Ovary (tissue), 9 donors: Measurements from ENCODE around the gene NACAD. TPM values are rescaled to one million over a fixed set of nuclear protein-coding genes. Genes with fewer than 3 reads are reported as not detected.
A peak's percentile ranks its signal among the peaks of the same experiment; 100 is the strongest.

Experiments
- DNase-seq, 5 donors: peaks; one replicate each; pipeline ENCODE4 v3.0.0-alpha.2; 2019 to 2020
- H3K27ac ChIP-seq, 2 donors: fragments of 200-600 bp; one replicate each; pipeline versions ENCODE4 v1.5.1 to v1.8.0; 2019 to 2022
- H3K27me3 ChIP-seq: fragments of 200-600 bp; one replicate; pipeline ENCODE4 v1.8.0; 2022
- H3K36me3 ChIP-seq: fragments of 200-600 bp; sonication (generic); one replicate; pipeline ENCODE4 v1.5.1; 2019
- H3K4me1 ChIP-seq: one replicate; pipeline ENCODE4 v1.8.1; 2013; ENCODE audit warnings: mild to moderate bottlenecking, moderate library complexity; ENCODE audit not compliant: insufficient read depth
- H3K4me3 ChIP-seq: fragments of 200-600 bp; sonication (generic); one replicate; pipeline ENCODE4 v1.5.1; 2017
- H3K9me3 ChIP-seq, 2 donors: fragments of 200-600 bp in 1 of 2; sonication (generic) in 1 of 2; one replicate each; pipeline versions ENCODE4 v1.5.1 to v1.8.1; 2013 to 2019; ENCODE audit warnings: mild to moderate bottlenecking in 1 of 2, moderate library complexity in 1 of 2
- EP300 ChIP-seq: sonication (generic); formaldehyde crosslinking; IDR thresholded peaks from one replicate; pipeline ENCODE4 v1.6.1; 2017; ENCODE audit warnings: antibody characterized with exemption
- POLR2A ChIP-seq: fragments of 450-650 bp; IDR thresholded peaks from one replicate; pipeline ENCODE4 v1.6.1; 2017; ENCODE audit warnings: antibody characterized with exemption, mild to moderate bottlenecking, moderate library complexity
- WGBS, 3 donors: extraction: QIAGEN DNeasy Blood & Tissue Kit in 1 of 3; methylation state at CpG; one replicate each; pipeline versions ENCODE4 v1.1.5 to v1.1.7; 2013 to 2017; 5-methylcytosine and 5-hydroxymethylcytosine counted together
- intact Hi-C, 4 donors: fragments of 100-400 bp; cut with DNase I; formaldehyde crosslinking; loops; one replicate each; pipeline versions ENCODE4 v1.11.0 to v1.15.1; 2022 to 2023
- polyA plus RNA-seq, 2 donors: library from polyadenylated mRNA; stranded (reverse); fragments of 200-250 nt in 1 of 2; fragments of 350-450 nt in 1 of 2; fragmentation: Illumina TruSeq in 1 of 2; extraction: RNeasy Lipid Tissue Mini Kit (QIAGEN cat#74804) in 1 of 2; gene quantifications; one replicate each; pipeline ENCODE4 v1.2.3, GENCODE V29; 2013 to 2014
- total RNA-seq, 7 donors: library from RNA; depleted of rRNA in 2 of 7; stranded (reverse); fragments of >200 nt in 2 of 7; fragmentation: NEBNext Ultra II Directional in 3 of 7; extraction: Animal tissue kit (Norgen Biotek cat#: 25700) in 3 of 7; gene quantifications; one replicate each; pipeline versions ENCODE4 v1.1.0 to v1.2.4, GENCODE V29; 2016 to 2023
- TF ChIP-seq, protein P1 (sequence below), 3 donors: fragments of 450-650 bp in 2 of 3; fragments of 200-600 bp in 1 of 3; IDR thresholded peaks; one replicate each; pipeline versions ENCODE4 v1.5.1 to v1.8.0; 2016 to 2022; ENCODE audit warnings: antibody characterized with exemption in 3 of 3, mild to moderate bottlenecking in 1 of 3
- donor health status: DM: no; HTN: no; CAD: no; lungs with moderate emphysema.
- donor health status: DM: no; HTN: no; CAD: no.
- donor health status: Bipolar disorder and iron deficiency.
- donor health status: DM: yes; HTN: yes; CAD: no.
- donor health status: DM: no; HTN: no; CAD: no.
- donor health status: DM: yes; HTN: yes; CAD: no.

Gene NACAD
- total and polyA plus RNA-seq, 9 donors = 4.1 to 24.1 (median 11.0) TPM

DNA sequence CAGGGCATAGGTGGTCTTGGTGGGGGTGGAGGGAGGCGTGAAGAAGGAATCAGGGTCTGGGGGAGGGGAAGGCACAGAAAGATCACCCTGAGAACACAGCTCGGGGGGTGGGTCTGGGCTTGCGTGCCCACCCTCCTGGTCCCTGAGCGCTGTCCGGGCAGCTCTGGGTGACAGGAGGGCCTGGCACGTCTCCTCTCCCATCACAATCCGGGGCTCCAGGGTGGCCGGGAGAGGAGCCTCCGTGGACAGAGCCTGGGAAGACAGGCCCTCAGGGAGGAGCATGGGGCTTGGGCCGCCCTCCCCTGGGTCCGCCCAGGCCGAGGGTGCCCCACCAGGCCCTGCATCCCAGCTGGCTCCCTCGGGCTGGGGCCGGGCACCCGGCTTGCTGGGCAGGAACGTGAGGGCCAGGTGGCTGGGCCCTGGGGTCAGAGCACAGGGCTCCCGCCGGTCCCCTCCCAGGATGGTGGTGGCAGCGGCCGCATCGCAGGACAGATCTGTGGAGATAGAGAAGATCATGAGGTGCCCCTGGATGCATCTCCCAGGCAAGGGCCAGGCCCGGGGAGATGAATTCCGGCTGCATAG is 3.1 kb downstream of the NACAD start:
- peak in 1 of 5 donors; percentile 31 for DNase-seq
- no peaks in the 10 kb centered on the region for H3K9me3 ChIP-seq
- no peaks in the 10 kb centered on the region for H3K27me3 ChIP-seq
- H3K4me1 ChIP-seq = peaks cover 6% of the 10 kb centered on the region
- no peak for TF ChIP-seq EP300
- intact Hi-C loops = no loop called here
- H3K4me3 ChIP-seq = no peak overlapping the region
- no peak overlapping the region for H3K27ac ChIP-seq
- no peaks in the 10 kb centered on the region for H3K36me3 ChIP-seq
- WGBS, 3 donors = 83 to 87% (median 85%) methylated on average over 22 to 23 of the region's 23 CpGs

DNA sequence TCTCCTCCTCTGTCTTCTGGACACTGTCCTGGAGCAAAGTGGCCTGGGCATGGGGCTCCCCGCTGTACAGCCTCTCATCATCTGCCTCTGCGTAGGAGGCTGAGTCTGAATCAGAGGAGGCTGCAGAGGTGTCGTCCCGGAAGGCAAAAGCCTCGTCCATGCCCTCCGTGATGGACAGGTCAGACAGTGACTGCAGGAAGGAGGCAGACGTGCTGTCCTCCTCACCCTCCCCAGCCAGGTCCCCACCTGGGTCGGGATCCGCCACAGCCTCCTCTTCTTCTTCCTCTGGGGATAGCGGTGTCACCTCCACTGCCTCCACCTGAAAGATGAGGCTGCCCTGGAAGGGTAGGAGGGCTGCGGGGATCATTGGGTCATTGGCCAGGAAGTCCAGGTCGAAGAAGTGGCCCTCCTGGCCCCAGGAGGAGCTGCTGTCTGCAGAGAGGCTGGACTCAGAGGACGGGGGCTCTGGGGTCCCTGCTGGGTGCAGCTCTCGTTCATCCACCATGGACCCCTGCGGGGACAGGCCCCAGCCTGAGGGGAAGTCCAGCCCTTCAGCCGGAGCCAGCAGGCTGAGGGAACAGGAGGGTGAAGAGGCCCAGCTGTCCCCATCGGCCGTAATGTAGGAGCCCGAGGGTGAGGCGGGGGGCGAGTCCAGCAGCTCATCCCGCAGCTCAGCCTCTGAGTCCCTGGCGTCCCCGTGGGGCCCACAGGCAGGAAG is 3.7 kb downstream of the NACAD start:
- TF ChIP-seq POLR2A = no peak
- TF ChIP-seq, protein P1, sequence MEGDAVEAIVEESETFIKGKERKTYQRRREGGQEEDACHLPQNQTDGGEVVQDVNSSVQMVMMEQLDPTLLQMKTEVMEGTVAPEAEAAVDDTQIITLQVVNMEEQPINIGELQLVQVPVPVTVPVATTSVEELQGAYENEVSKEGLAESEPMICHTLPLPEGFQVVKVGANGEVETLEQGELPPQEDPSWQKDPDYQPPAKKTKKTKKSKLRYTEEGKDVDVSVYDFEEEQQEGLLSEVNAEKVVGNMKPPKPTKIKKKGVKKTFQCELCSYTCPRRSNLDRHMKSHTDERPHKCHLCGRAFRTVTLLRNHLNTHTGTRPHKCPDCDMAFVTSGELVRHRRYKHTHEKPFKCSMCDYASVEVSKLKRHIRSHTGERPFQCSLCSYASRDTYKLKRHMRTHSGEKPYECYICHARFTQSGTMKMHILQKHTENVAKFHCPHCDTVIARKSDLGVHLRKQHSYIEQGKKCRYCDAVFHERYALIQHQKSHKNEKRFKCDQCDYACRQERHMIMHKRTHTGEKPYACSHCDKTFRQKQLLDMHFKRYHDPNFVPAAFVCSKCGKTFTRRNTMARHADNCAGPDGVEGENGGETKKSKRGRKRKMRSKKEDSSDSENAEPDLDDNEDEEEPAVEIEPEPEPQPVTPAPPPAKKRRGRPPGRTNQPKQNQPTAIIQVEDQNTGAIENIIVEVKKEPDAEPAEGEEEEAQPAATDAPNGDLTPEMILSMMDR (IDR thresholded peaks at IDR 0.05) = no peak
- intact Hi-C loops = no loop called here
- no peaks in the 10 kb centered on the region for H3K36me3 ChIP-seq
- H3K27me3 ChIP-seq = no peaks in the 10 kb centered on the region
- DNase-seq = peak in 1 of 5 donors; percentile 31
- 69 to 74% (median 72%) methylated on average over 24 of the region's 24 CpGs for WGBS, 3 donors
- H3K27ac ChIP-seq = no peak overlapping the region
- no peaks in the 10 kb centered on the region for H3K9me3 ChIP-seq
- H3K4me1 ChIP-seq = peaks cover 6% of the 10 kb centered on the region
- H3K4me3 ChIP-seq = no peak overlapping the region

DNA sequence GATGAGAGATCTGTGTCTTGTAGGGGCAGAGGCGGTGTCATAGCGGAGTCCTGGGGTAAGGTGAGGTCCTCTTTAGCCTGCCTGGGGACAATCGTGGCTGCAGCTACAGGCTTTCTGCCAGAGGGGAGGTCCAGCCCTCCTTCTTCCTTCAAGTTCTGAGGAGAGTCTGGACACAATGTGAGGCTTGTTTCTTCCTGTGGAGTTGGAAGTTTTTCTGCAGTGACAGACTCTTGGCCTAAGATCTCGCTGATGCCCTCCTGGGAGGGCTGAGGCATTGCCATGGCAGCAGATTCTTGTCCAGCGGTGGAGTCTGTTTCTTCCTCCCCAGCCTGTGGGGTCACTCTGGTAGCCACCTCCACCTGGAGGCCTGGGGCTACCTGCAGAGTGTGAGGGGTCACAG is 4.4 kb downstream of the NACAD start:
- peak in 1 of 5 donors; percentile 21 for DNase-seq
- WGBS, 3 donors = 69 to 77% (median 76%) methylated on average over 5 of the region's 5 CpGs
- peaks cover 6% of the 10 kb centered on the region for H3K4me1 ChIP-seq
- H3K9me3 ChIP-seq = no peaks in the 10 kb centered on the region
- intact Hi-C loops = no loop called here
- H3K36me3 ChIP-seq = no peaks in the 10 kb centered on the region
- no peak overlapping the region for H3K27ac ChIP-seq
- no peaks in the 10 kb centered on the region for H3K27me3 ChIP-seq
- no peak for TF ChIP-seq POLR2A
- no peak overlapping the region for H3K4me3 ChIP-seq

DNA sequence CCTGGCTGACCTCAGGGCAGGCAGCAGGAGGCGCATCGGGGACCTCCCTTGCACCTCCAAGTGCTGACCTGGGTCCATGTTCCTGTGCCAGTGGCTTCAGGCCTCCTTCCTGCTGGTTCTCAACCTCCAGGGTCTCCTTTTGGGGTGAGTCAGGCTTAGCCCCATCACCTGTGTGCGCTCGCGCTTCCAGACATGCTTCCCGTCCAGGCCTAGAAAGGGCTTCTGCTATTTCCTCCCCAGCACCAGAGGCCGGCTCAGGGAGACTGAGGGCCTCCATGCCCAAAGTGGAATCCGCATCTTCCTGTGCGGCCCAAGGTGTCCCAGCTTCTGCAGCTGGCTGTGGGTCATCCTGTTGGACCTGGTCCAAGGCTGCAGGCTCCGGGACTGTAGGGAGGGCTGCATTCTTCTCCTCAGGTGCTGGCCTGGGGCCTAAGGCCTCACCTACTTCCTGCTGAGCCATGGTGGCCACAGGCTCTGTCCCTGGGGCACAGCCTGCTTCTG is 5.9 kb downstream of the NACAD start:
- no peaks in the 10 kb centered on the region for H3K36me3 ChIP-seq
- H3K9me3 ChIP-seq = no peaks in the 10 kb centered on the region
- 76 to 85% (median 76%) methylated on average over 9 to 10 of the region's 10 CpGs for WGBS, 3 donors
- H3K4me1 ChIP-seq = peaks cover 3% of the 10 kb centered on the region
- intact Hi-C loops = no loop called here
- TF ChIP-seq POLR2A = no peak
- TF ChIP-seq EP300 = no peak
- TF ChIP-seq, protein P1 (IDR thresholded peaks at IDR 0.05) = no peak
- DNase-seq = peak in 1 of 5 donors; percentile 33
- no peak overlapping the region for H3K4me3 ChIP-seq
- H3K27ac ChIP-seq = no peak overlapping the region
- H3K27me3 ChIP-seq = no peaks in the 10 kb centered on the region

DNA sequence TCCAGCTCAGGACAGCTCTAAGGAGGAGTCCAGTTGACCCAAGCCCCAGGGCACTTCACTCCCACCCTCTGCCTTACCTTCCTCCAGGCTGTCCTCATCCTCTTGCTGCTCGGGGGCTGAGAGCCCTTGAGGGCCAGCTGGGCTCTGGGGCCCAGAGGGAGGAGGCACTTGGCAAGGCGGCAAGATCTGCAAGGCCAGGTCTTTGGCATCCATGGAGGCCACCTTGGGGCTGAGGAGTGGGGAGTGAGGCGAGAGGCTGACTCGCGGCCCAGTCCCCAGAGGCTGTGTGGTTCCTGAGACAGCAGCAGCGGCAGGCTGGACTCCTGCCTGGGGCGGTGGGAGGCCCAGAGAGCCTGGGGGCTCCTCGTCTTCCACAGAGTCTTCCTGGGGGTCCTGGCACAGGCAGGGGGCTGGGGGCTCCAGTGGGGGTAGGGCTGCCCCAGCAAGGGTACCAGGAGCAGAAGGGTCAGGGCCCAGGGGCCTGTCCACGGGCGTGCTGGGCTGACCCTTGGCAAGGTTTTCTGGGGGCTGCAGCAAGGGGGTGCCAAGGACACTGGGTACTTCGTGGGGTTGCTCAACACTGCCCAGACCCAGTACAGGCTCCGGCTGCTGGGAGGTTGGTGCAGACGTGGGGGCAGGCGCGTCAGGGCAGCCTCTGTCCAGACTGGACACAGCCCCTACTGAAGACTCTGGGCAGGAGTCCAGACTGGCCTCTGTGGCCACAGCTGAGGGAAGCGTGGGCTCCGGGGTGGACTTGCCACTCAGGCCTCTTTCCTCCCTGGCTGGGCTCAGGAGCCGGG is 6.5 kb downstream of the NACAD start:
- WGBS, 3 donors = 37 to 46% (median 43%) methylated on average over 13 to 18 of the region's 18 CpGs
- intact Hi-C loops = no loop called here
- DNase-seq = peak in 2 of 5 donors; percentile 51 to 70
- H3K36me3 ChIP-seq = no peaks in the 10 kb centered on the region
- no peak overlapping the region for H3K27ac ChIP-seq
- no peaks in the 10 kb centered on the region for H3K9me3 ChIP-seq
- H3K27me3 ChIP-seq = no peaks in the 10 kb centered on the region
- H3K4me1 ChIP-seq = no peaks in the 10 kb centered on the region
- TF ChIP-seq, protein P1 (IDR thresholded peaks at IDR 0.05) = no peak
- TF ChIP-seq EP300 (no peak), POLR2A (no peak)
- H3K4me3 ChIP-seq = no peak overlapping the region
